B cell (primary cell): ENCODE data around the gene TDG. TPM values are rescaled to one million over a fixed set of nuclear protein-coding genes. Genes with fewer than 3 reads are reported as not detected.

Experiments
- ATAC-seq: fragments of 200-7000 bp; cut with Tn5 transposase; one replicate; pipeline ENCODE4 v1.10.0; 2021; ENCODE audit warnings: low read depth, mild to moderate bottlenecking, moderate number of reproducible peaks, moderate library complexity
- CTCF ChIA-PET: fragments of 350-600 bp; sonication (Branson Sonifier 250); formaldehyde crosslinking; loops from one replicate; lab custom pipeline; 2021; ENCODE audit warnings: antibody characterized with exemption, inconsistent platforms; lab: Charles Lee
- POLR2A ChIA-PET: fragments of 350-600 bp; sonication (Branson Sonifier 250); formaldehyde crosslinking; loops from one replicate; lab custom pipeline; 2021; ENCODE audit warnings: antibody characterized with exemption; lab: Charles Lee
- DNase-seq: peaks from one replicate; pipeline ENCODE4 v3.0.0; 2013
- H2AFZ ChIP-seq: 2 replicates; pipeline ENCODE4 v1.6.1; 2012; ENCODE audit warnings: mild to moderate bottlenecking, low read depth, low read length; ENCODE audit not compliant: insufficient read depth, poor library complexity, severe bottlenecking
- H3K27ac ChIP-seq, 2 donors: 1 replicate in 1 of 2; 2 replicates in 1 of 2; pipeline ENCODE4 v1.5.1; 2012 to 2013; ENCODE audit warnings: low read length in 2 of 2, mild to moderate bottlenecking in 2 of 2, moderate library complexity in 1 of 2
- H3K27me3 ChIP-seq, 4 experiments: fragments of 200-600 bp in 1 of 4; sonication (generic) in 1 of 4; replicated peaks in 1 of 4; 1 replicate in 2 of 4; 2 replicates in 2 of 4; pipeline versions ENCODE4 v1.6.1 to v1.7.0; 2013 to 2016; ENCODE audit warnings: low read length in 3 of 4, mild to moderate bottlenecking in 2 of 4, mixed read lengths in 1 of 4, moderate library complexity in 1 of 4; ENCODE audit not compliant: insufficient read depth in 4 of 4, control insufficient read depth in 3 of 4; ENCODE audit errors: control extremely low read depth in 1 of 4
- H3K36me3 ChIP-seq, 2 experiments: replicated peaks in 1 of 2; 1 replicate in 1 of 2; 2 replicates in 1 of 2; pipeline versions ENCODE4 v1.6.1 to v1.7.1; 2013; ENCODE audit warnings: low read length in 1 of 2; ENCODE audit not compliant: insufficient read depth in 2 of 2, control insufficient read depth in 1 of 2; ENCODE audit errors: control extremely low read depth in 1 of 2, extremely low read depth in 1 of 2
- H3K4me1 ChIP-seq, 2 donors: fragments of 200-600 bp in 1 of 2; sonication (generic) in 1 of 2; 1 replicate in 1 of 2; 2 replicates in 1 of 2; pipeline versions ENCODE4 v1.5.1 to v1.6.1; 2013 to 2017; ENCODE audit warnings: low read length in 2 of 2; ENCODE audit not compliant: control insufficient read depth in 2 of 2, insufficient read depth in 2 of 2
- H3K4me2 ChIP-seq: replicated peaks from 2 replicates; pipeline ENCODE3; 2012; ENCODE audit warnings: mild to moderate bottlenecking, low read depth, low read length; ENCODE audit not compliant: poor library complexity, severe bottlenecking
- H3K4me3 ChIP-seq, 5 experiments: fragments of 200-600 bp in 1 of 5; sonication (generic) in 1 of 5; 1 replicate in 3 of 5; 2 replicates in 2 of 5; pipeline versions ENCODE4 v1.5.1 to v1.7.0; 2011 to 2016; ENCODE audit warnings: low read length in 4 of 5, mild to moderate bottlenecking in 4 of 5, low read depth in 2 of 5, control low read depth in 1 of 5, moderate library complexity in 1 of 5; ENCODE audit not compliant: insufficient read depth in 1 of 5; ENCODE audit errors: control extremely low read depth in 1 of 5, extremely low read depth in 1 of 5
- H3K79me2 ChIP-seq: fragments of 200-600 bp; sonication (generic); one replicate; pipeline ENCODE4 v1.6.0; 2016; ENCODE audit warnings: low read length; ENCODE audit not compliant: control insufficient read depth, insufficient read depth
- H3K9ac ChIP-seq: fragments of 200-600 bp; sonication (generic); 2 replicates; pipeline ENCODE4 v1.6.1; 2017; ENCODE audit warnings: mild to moderate bottlenecking, low read length, moderate library complexity
- H3K9me3 ChIP-seq, 3 donors: one replicate each; pipeline versions ENCODE4 v1.6.1 to v1.7.1; 2013; ENCODE audit warnings: low read length in 2 of 3; ENCODE audit not compliant: control insufficient read depth in 2 of 3, insufficient read depth in 1 of 3; ENCODE audit errors: control extremely low read depth in 1 of 3
- H4K20me1 ChIP-seq: 2 replicates; pipeline ENCODE4 v1.6.0; 2012; ENCODE audit warnings: mild to moderate bottlenecking, low read length; ENCODE audit not compliant: insufficient read depth, control insufficient read depth, poor library complexity, severe bottlenecking
- H3K27ac Mint-ChIP-seq: one replicate; pipeline ENCODE4 v1.8.0; 2021; ENCODE audit warnings: mixed read lengths
- H3K27me3 Mint-ChIP-seq: one replicate; pipeline ENCODE4 v1.8.0; 2021; ENCODE audit warnings: mixed read lengths
- H3K4me1 Mint-ChIP-seq: one replicate; pipeline ENCODE4 v1.8.0; 2021; ENCODE audit warnings: mixed read lengths
- H3K4me3 Mint-ChIP-seq: one replicate; pipeline ENCODE4 v1.8.0; 2021; ENCODE audit warnings: mixed read lengths
- H3K9me3 Mint-ChIP-seq: one replicate; pipeline ENCODE4 v1.8.0; 2022; ENCODE audit warnings: mixed read lengths; ENCODE audit not compliant: insufficient read depth
- EZH2 ChIP-seq: IDR thresholded peaks from 2 replicates; pipeline ENCODE4 v1.6.1; 2012; ENCODE audit warnings: borderline replicate concordance, low read depth, mild to moderate bottlenecking, moderate library complexity, low read length; ENCODE audit not compliant: insufficient read depth, poor library complexity, severe bottlenecking
- WGBS: methylation state at CpG from one replicate; pipeline ENCODE4 v1.1.5; 2013; ENCODE audit warnings: missing lambda C conversion rate; ENCODE audit not compliant: insufficient coverage; 5-methylcytosine and 5-hydroxymethylcytosine counted together
- intact Hi-C: fragments of 100-400 bp; cut with micrococcal nuclease; formaldehyde crosslinking; loops from one replicate; pipeline ENCODE4 v1.10.0; 2022
- polyA plus RNA-seq: library from polyadenylated mRNA; depleted of rRNA; stranded (reverse); fragments of >200 nt; gene quantifications from 2 replicates; pipeline ENCODE4 v1.2.3, GENCODE V29; 2012
- total RNA-seq, 2 donors: library from RNA; stranded (reverse); fragments of 120-200 nt in 1 of 2; gene quantifications; 1 replicate in 1 of 2; 2 replicates in 1 of 2; pipeline versions ENCODE4 v1.2.3 to v1.2.4, GENCODE V29; 2013 to 2022
- TF ChIP-seq, protein P1 (sequence below): fragments of 200-600 bp; IDR thresholded peaks from one replicate; pipeline ENCODE4 v1.8.0; 2022; ENCODE audit warnings: antibody characterized with exemption, mild to moderate bottlenecking

The TDG gene
- total and polyA plus RNA-seq, 2 donors (not counting 1 experiment from before 2014, with no cell fraction given): 8.6 to 35.5 TPM

GRCh38 chr12:103997286-103997900, 31.7 kb downstream of the TDG start:
- WGBS: 94% methylated on average over 10 of the region's 16 CpGs
- H3K4me2 ChIP-seq: no peak overlapping the region
- no peaks in the 10 kb centered on the region for H3K36me3 ChIP-seq
- no peaks in the 10 kb centered on the region for H3K9me3 Mint-ChIP-seq
- DNase-seq (no peak), ATAC-seq (no peak)
- intact Hi-C loops: no loop called here
- TF ChIP-seq EZH2: no peak
- TF ChIP-seq, protein P1, sequence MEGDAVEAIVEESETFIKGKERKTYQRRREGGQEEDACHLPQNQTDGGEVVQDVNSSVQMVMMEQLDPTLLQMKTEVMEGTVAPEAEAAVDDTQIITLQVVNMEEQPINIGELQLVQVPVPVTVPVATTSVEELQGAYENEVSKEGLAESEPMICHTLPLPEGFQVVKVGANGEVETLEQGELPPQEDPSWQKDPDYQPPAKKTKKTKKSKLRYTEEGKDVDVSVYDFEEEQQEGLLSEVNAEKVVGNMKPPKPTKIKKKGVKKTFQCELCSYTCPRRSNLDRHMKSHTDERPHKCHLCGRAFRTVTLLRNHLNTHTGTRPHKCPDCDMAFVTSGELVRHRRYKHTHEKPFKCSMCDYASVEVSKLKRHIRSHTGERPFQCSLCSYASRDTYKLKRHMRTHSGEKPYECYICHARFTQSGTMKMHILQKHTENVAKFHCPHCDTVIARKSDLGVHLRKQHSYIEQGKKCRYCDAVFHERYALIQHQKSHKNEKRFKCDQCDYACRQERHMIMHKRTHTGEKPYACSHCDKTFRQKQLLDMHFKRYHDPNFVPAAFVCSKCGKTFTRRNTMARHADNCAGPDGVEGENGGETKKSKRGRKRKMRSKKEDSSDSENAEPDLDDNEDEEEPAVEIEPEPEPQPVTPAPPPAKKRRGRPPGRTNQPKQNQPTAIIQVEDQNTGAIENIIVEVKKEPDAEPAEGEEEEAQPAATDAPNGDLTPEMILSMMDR: no peak
- no peak overlapping the region for H3K4me3 Mint-ChIP-seq
- H4K20me1 ChIP-seq: no peaks in the 10 kb centered on the region
- no peaks in the 10 kb centered on the region for H3K4me1 ChIP-seq
- no peak overlapping the region for H3K27ac ChIP-seq
- H2AFZ ChIP-seq: no peak overlapping the region
- H3K9me3 ChIP-seq: no peaks in the 10 kb centered on the region
- no peak overlapping the region for H3K9ac ChIP-seq
- no peak overlapping the region for H3K27ac Mint-ChIP-seq
- H3K79me2 ChIP-seq: no peaks in the 10 kb centered on the region
- H3K4me1 Mint-ChIP-seq: no peaks in the 10 kb centered on the region
- H3K27me3 Mint-ChIP-seq: peaks cover 28% of the 10 kb centered on the region
- POLR2A ChIA-PET: no interaction called here
- CTCF ChIA-PET: interaction anchor here (1.1 to 1.4 kb wide), 2 partner anchors 9 to 449 kb away, joined by 3 read pairs; no protein-coding TSS in a partner anchor
- no peak overlapping the region for H3K4me3 ChIP-seq
- peaks cover 0 to 8% (median 5%) of the 10 kb centered on the region in 4 experiments for H3K27me3 ChIP-seq

GRCh38 chr12:103998976-103999375, 33.3 kb downstream of the TDG start:
- peaks cover 0 to 14% (median 7%) of the 10 kb centered on the region in 4 experiments for H3K27me3 ChIP-seq
- ChIA-PET POLR2A (no interaction called here), CTCF (no interaction called here)
- WGBS: 93% methylated on average over 4 of the region's 5 CpGs
- DNase-seq: no peak
- no peak for TF ChIP-seq EZH2
- TF ChIP-seq, protein P1: no peak
- H3K9me3 ChIP-seq: no peaks in the 10 kb centered on the region
- H3K4me2 ChIP-seq: no peak overlapping the region
- no peaks in the 10 kb centered on the region for H3K9me3 Mint-ChIP-seq
- no peaks in the 10 kb centered on the region for H3K36me3 ChIP-seq
- H3K4me1 Mint-ChIP-seq: no peaks in the 10 kb centered on the region
- no peak overlapping the region for H3K27ac ChIP-seq
- no peak overlapping the region for H3K4me3 ChIP-seq
- H3K27ac Mint-ChIP-seq: no peak overlapping the region
- H3K4me1 ChIP-seq: no peaks in the 10 kb centered on the region
- no peak overlapping the region for H2AFZ ChIP-seq
- H3K27me3 Mint-ChIP-seq: peaks cover 41% of the 10 kb centered on the region
- intact Hi-C loops: no loop called here
- no peaks in the 10 kb centered on the region for H3K79me2 ChIP-seq
- H4K20me1 ChIP-seq: no peaks in the 10 kb centered on the region
- no peak for ATAC-seq
- no peak overlapping the region for H3K9ac ChIP-seq
- H3K4me3 Mint-ChIP-seq: no peak overlapping the region
